ENCODE measurements around the gene PLEKHA7. TPM values are rescaled to one million over a fixed set of nuclear protein-coding genes. Genes with fewer than 3 reads are reported as not detected.

The PLEKHA7 gene
- total and polyA plus RNA-seq, 4 donors: 13.3 to 31.8 (median 21.5) TPM

GRCh38 chr11:16941935-16942334 lies 72.3 kb downstream of the PLEKHA7 start:
- Histone ChIP-seq H3K4me3 (no peak overlapping the region), H3K36me3 (ENCODE audit: control insufficient read depth in 4 of 4, insufficient read depth in 4 of 4, low read length in 4 of 4) (no peaks in the 10 kb centered on the region), H3K27ac (ENCODE audit: low read depth in 1 of 2, low read length in 1 of 2) (peak overlapping the region in 1 of 2 donors; percentile 3), H3K27me3 (ENCODE audit: control insufficient read depth in 3 of 3, insufficient read depth in 3 of 3, low read length in 2 of 3) (no peaks in the 10 kb centered on the region), H3K4me1 (ENCODE audit: control insufficient read depth in 5 of 5, insufficient read depth in 5 of 5, low read length in 5 of 5) (peaks cover 0 to 9% (median 0%) of the 10 kb centered on the region in 5 donors), H3K9ac (ENCODE audit: insufficient read depth in 1 of 2, low read length in 2 of 2) (no peak overlapping the region), H3K9me3 (ENCODE audit: control insufficient read depth in 4 of 4, insufficient read depth in 3 of 4, low read length in 3 of 4) (no peaks in the 10 kb centered on the region)
- TF ChIP-seq CTCF (IDR thresholded peaks at IDR 0.05; ENCODE audit: control extremely low read depth, extremely low read depth): no peak
- WGBS, 2 donors: 76 to 79% methylated on average over 5 of the region's 5 CpGs
- ATAC-seq (ENCODE audit: insufficient read depth, low FRiP score): no peak
- no peak for DNase-seq

- Histone ChIP-seq H3K9me3 (ENCODE audit: control insufficient read depth in 4 of 4, insufficient read depth in 3 of 4, low read length in 3 of 4) (no peaks in the 10 kb centered on the region), H3K4me1 (ENCODE audit: control insufficient read depth in 5 of 5, insufficient read depth in 5 of 5, low read length in 5 of 5) (peaks cover 0 to 10% (median 0%) of the 10 kb centered on the region in 5 donors), H3K4me3 (no peak overlapping the region), H3K36me3 (ENCODE audit: control insufficient read depth in 4 of 4, insufficient read depth in 4 of 4, low read length in 4 of 4) (no peaks in the 10 kb centered on the region), H3K27me3 (ENCODE audit: control insufficient read depth in 3 of 3, insufficient read depth in 3 of 3, low read length in 2 of 3) (no peaks in the 10 kb centered on the region), H3K9ac (ENCODE audit: insufficient read depth in 1 of 2, low read length in 2 of 2) (no peak overlapping the region), H3K27ac (ENCODE audit: low read depth in 1 of 2, low read length in 1 of 2) (no peak overlapping the region)
- TF ChIP-seq CTCF (IDR thresholded peaks at IDR 0.05; ENCODE audit: control extremely low read depth, extremely low read depth): no peak
- DNase-seq (no peak), ATAC-seq (ENCODE audit: insufficient read depth, low FRiP score) (no peak)
- 80 to 83% methylated on average over 3 of the region's 3 CpGs for WGBS, 2 donors
These were observed 76.2 kb downstream of the PLEKHA7 start for GRCh38 chr11:16938061-16938460.

- Histone ChIP-seq H3K27me3 (ENCODE audit: control insufficient read depth in 3 of 3, insufficient read depth in 3 of 3, low read length in 2 of 3) (no peaks in the 10 kb centered on the region), H3K36me3 (ENCODE audit: control insufficient read depth in 4 of 4, insufficient read depth in 4 of 4, low read length in 4 of 4) (no peaks in the 10 kb centered on the region), H3K4me1 (ENCODE audit: control insufficient read depth in 5 of 5, insufficient read depth in 5 of 5, low read length in 5 of 5) (peaks cover 0 to 11% (median 0%) of the 10 kb centered on the region in 5 donors), H3K9ac (ENCODE audit: insufficient read depth in 1 of 2, low read length in 2 of 2) (no peak overlapping the region), H3K4me3 (no peak overlapping the region), H3K27ac (ENCODE audit: low read depth in 1 of 2, low read length in 1 of 2) (peak overlapping the region in 1 of 2 donors; percentile 77), H3K9me3 (ENCODE audit: control insufficient read depth in 4 of 4, insufficient read depth in 3 of 4, low read length in 3 of 4) (no peaks in the 10 kb centered on the region)
- ATAC-seq (ENCODE audit: insufficient read depth, low FRiP score) (no peak), DNase-seq (no peak)
- WGBS, 2 donors: 61 to 64% methylated on average over 1 of the region's 1 CpG
- no peak for TF ChIP-seq CTCF (IDR thresholded peaks at IDR 0.05; ENCODE audit: control extremely low read depth, extremely low read depth)
These were observed 77.6 kb downstream of the PLEKHA7 start for GRCh38 chr11:16936643-16937042.

Measured in lung (tissue), 12 donors.